Superior temporal gyrus (tissue), 1 donor: ENCODE measurements around the gene SENP1.

Source experiments
- DNase-seq: peaks from one replicate; pipeline ENCODE4 v3.0.0-alpha.2; 2016; ENCODE audit errors: extremely low spot score

SENP1 gene

DNA sequence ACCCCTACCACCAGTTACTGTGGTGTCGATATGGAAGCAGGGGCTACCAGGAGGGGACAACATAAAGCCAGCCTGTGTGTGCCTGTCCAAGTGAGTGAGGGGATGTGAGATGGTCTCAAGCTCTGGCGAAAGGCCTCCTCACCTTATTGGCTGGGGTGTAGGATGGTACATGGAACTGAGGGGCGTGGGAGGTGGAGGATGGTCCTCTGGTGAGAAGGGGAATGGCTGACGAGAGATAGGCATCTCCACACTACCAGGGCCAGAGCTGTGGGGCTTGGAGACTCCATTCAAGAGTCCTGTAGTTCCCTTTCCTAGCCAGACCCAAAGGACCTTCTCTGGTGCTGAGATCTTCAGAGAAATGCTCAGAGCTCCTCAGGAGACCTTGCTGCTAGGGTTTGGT lies 69.1 kb downstream of the SENP1 start:
- no peak for DNase-seq

DNA sequence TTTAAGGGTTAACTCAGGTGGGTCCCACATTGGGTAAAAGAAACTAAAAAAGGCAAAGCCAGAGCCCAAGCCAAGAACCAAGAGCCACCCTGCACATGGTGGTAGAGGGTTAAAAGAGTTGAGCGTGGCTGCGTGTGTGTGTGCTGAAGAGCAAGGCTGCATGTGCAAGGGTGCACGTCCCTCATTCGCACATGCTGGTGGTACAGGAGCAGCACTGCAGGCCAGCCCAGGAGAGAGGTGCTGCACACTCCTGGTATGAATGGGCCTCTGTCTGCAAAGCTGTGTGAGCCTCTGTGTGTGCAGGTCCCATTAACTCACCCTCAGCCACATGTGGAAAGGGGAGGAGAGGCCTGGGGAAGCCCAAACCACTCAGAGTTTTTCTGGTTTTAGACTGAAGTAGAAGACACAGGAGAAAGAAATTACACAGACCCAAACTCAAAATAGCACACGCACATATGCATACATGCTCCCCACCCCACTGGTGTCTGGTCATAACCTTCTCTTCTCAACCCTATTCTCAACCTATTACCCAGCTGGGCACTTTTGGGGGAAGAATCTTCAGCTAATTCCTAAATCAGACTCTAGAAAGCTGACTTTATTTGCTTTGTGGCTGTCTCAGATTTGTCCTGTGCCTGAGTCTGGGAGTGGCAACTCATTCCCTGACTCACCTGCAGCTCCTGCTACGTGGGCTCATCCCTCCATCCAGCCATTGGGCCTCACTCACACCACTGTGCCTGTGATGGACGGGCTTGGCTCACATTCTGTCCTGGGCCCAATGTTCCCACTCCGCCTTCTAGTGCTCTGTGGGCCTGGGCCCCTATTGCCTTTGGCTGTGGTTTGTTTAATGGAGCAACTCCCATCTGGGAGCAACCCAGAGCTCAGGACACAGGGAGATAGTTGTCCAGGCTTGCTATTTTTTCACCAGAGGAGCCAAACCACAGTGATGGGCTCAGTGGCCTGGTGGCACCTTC lies 70.8 kb downstream of the SENP1 start:
- DNase-seq, result no peak

DNA sequence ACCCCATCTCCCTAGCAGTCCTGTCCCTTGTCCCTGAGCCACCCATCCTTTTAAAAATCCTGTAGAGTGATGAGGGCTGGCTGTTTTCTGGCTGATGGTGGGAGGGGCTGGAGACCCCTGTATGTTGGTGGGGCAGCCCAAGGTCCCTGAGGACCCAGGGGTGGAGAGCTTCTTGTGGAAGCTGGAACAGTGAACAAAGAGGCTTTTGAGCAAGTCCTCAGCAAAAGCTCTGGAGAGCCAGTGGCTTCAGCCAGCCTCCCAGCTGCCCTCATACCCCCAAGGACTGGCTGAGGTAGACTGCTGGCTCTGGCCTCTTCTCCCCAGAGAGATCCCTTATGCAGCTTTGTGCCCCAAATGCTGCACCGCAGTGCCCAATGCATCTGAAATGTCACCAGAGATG lies 72.4 kb downstream of the SENP1 start:
- no peak for DNase-seq

DNA sequence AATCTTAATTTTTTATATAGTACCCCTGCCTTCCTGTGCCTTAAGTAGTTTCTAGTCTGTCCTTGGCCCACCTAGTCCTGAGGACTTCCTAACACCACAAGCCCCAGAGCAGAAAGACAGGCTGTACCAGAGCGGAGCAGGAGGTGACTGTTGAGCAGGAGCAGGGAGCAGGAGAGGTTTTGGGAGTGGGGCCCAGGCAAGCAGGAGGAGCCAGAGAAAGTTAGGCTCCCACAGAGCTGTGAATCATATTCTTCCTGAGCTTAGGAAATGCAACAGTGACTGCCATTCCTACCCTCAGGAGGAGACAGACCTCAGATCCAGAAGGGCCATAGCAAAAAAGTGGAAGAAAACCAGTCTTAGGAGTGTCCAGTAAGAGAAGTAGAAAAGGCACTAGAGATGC lies 73.3 kb downstream of the SENP1 start:
- no peak for DNase-seq

DNA sequence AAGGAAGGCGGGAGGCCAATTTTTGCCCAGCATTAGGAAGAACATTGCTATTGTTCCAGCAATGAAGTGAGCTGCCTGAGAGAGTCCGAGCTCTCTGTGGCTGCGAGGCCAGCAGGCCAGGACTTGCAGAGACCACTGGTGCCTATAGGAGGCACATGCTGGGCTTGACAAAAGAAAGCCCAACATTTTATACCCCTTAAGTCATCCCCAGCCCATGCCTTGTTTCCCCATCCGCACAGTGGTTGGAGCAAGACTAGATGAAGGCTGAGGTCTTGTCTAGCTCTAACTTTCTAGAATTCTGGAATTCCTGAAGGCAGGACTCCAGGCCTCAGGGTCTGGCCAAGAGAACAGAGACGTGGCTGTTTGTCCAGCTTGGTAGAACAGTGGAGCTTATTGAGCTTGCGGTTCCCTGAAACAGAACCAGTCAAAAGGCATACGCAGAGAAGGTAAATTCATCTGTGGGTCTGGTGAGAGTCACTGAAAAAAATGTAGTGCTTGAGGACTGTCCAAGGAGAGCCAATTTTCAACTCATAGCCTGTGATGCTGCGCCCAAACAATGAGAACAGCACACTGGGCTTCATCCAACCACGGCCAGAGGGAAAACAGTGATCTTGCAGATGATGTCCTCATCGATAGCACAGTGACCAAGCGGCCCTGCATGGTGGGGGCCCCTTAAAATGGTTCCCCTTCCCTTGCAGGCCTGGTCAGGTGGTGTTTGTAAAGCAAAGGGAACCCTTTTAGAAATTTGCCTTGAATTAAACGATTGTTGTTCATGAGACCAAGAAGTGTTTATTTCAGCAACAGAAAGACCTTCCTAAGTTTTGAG lies 74.5 kb downstream of the SENP1 start:
- DNase-seq, result no peak

DNA sequence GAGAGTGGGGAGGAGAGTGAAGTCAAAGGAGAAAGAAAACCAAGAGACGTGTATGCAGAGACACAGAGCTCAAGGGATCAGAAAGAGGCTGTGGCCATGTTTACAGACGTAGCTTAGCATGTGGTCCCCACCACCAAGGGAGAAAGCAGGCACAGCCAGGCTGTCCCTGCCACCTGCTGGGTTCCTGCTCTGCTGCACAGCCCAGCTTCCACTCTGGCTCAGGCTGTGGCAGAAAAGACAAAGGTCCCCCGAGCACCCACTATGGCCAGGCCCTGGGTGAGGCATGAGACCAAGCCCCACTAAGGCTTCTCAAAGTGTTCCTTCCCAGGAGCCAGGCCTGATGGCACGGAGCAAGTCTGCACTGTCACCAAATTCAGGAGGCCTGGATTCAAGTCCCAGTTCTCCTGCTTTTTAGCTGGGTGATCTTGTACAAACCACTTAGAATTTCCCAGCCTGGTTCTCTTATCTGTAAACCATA lies 75.7 kb downstream of the SENP1 start:
- DNase-seq, result no peak

DNA sequence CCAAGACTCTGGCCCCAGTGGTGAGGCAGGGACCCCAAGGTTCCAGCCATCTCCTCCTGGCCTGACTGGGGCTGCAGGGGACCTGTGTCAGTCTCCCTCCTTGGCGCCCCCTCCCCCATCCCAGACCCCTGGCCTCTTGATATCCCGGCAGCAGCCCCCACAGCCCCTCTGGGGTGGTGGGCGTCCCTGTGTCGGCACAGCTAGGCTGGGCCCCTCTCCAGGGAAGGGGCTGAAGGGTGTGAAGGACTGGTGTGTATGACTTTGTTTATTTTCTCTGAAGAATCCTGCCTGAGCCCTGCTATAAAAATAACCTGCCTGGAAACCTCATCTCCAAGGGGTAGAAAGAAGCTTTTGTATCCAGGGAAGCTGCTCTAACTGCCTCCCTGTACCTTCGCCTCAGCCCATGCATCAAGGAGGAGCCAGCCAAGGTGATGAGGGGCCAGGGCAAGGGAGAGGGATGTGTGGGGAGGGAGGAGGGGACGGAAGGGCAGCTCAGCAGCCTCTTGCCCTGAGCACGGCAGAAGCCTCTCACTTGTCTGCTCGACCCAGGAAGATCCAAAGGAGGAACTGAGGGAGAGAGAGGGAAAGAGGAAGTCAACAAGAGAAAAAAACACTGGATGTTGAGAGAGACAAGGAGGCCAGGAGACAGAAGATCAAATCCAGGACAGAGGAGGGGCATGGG lies 76.2 kb downstream of the SENP1 start:
- no peak for DNase-seq

DNA sequence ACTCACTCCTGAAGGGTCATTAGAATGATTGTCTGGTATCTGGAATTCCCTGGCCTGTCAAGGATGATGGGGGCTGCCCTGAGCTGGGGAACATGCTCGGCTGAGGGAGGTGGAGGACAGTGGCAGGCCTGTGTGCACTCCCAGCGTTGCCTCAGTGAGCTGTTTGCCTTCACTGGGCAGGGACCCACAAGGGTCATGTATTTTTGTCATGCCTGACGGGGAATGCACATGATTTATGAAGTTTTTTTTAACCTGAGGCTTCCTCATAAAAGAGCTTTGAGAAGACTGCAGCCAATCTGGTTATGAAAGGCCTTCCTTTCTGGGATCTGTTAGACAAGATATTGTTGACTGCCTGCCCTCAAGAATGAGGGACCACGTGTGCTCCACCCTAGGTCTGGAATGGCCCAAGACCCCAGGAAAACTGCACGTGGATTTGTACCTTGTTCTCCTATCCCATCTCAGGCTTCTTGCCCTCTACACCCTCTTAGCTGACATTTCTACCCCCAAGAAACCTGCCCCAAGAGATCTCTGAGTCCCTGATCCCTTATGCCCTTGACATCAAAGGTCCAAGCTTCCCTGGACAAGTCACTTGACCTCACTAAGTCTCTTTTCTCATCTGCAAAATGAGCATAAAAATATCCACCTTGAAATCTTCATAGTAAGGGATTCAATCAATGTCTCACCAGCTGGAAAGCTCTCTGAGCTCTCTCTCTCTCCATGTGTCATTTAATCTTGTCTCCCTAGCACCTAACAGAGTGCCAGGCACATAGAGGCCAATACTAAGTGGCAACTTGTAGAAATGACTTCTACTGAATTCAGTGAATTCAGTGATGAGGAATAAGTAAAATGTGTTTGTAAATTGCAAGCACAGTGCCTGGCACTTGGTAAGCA lies 77.1 kb downstream of the SENP1 start:
- DNase-seq, result no peak

DNA sequence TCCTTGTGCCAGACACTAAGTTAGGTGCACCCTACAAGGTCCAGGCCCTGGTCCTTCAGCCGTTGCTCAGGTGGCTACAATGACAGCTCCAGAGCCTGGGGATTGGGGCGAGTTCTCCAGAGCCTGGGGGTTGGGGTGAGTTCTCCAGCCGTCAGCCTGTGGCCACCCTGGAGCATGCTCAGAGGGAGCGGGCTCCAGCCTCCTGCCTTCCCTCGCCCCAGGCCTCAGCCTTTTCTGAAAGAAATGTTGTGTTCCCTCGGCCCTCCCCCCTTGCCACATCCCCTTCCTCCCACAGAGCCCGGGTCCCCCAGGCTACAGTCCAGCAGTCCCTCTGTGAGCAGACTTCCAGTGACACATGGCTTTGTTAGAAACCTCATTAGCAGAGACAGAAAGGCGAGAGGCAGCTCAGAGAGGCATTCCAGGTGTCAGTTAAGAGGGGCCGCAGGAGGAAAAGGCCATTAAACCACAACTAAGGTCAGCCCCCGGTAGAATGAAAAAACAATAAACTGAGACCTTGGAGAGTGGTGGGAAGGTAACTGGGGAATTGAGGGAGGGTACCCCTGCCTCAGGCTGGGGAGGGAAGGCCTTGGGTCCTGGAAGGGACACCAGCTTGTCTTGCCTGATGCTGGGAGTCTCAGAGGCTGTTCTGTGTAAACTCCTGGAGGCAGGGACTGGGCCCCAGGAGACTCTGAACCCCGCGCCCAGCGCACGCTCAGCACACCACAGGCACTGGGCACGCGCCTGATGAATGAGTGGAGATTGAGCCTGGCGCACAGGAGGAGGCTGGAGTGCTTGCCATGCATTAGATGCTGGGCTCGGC lies 78.5 kb downstream of the SENP1 start:
- DNase-seq, result no peak

DNA sequence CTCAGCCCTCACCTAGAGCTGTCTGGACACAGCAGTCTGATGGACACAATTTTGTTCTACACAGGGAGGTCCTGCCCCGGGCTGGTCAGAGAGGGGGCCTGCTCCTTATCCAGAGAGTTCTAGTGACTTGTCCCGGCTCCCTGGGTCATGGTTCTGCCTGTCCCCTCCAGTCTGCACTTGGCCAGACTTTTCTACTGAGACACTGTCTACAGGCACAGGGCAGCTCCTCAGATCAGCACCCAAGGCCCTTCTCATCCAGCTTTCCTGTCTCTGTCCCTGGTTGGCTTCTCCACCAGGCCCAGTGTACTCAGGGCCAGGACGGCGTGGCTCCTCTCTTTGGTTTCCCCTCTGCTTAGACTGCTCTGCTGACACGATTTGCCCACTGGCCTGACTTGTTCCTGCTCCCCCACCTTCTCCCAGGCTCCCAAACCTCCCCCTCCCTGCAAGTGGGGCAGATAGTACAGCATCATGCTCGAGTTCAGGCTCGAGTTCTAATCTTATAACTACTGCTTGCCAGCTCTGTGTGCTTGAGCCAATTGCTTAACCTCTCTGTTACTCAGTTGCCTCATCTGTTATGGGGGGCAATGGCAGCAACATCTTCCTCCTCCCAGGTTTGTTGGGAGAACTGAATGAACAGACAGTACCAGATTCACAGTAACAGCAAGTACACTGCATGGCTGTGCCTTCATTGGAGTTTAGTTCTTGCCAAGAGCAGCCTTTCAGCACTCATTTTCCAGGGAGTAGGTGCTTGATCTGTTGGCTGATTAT lies 79.6 kb downstream of the SENP1 start:
- DNase-seq, result no peak

DNA sequence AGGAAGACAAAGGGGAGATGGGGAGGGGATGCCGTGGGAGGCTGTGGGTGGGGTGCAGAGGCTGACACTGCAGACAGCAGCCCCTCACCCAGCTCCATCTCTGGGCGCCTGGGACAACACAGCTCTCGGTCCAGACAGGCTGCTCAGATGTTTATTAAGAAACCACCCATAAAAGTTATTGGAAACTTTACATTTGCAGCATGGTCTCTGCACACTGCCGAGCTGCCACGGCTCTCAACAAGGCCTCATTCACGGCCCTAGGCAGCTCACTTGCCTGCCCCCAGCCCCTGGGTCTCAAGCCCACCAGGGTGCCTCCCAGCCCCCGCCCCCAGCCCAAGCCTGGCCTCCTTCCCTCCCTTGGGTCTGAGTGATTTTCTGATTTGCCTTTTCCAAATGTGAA lies 80.6 kb downstream of the SENP1 start:
- DNase-seq, result no peak

DNA sequence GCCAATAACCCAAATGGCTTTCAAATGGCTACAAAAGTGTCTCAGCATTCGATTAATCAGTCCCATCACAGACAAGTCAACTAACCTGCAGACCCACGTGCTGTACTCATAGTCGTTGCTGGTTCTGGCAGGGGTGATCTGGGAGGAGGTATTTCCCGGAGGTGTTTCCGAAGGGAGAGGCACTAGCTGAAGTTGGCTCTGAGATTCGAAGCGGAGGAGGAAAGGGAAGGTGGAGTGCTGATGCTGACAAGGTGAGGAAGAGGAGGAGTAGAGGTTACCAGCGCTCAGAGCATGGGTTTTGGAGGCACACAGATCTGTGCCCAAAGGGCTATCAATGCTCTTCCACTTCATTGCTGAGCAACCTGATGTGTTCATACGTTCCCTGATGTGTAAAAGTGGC lies 81.1 kb downstream of the SENP1 start:
- DNase-seq, result no peak

DNA sequence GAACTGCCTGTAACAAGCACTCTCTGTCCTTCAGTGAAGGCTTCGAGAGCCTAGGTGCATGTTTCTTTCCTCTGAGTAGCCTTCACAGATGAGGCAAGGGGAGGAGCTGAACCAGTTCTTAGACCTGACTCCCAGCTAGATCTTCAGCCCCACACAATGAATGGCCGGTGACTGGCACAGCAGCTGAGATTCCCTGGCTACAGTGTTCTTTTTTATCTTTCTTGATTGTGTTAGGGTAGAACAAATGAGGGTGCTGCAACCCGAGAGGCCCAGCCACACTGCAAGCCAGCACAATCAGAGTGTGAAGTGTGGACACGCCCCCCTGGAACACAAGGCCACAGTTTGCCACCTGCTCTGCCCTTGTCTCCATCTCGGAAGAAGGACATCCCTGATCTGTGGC lies 82.5 kb downstream of the SENP1 start:
- no peak for DNase-seq

DNA sequence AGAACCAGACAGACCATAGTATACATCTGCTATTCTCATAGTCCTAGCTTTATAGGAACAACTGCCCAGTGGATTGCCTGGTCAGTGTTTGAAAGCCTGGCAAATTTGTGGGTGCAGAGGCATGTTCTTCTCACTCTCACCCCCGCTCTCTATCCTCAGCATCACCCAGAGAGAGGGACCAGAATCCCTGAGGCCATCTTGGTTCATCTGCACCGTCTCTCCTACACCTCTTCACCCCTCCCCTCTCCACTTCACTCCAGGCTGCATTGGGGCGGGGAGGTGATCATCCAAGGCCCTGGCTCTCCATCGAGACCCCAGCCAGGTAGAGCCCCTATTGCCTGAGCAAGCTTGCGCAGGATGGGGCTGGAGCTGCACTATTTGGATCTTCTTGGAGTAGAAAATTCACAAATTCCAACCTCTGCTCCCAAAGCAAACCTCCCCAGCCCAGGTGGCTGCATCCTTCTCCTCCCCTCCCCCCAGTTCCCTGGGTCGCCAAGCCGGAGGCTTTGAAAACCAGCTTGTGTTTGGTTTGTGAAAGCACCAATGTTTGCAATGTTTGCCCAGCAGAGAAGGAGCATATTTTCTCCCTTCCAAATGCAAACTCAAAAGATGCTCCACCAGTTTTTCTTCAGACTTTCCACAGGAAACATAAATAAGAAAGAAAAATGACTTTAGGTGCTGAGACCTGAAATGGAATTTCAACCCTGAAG lies 83.0 kb downstream of the SENP1 start:
- DNase-seq, result no peak

DNA sequence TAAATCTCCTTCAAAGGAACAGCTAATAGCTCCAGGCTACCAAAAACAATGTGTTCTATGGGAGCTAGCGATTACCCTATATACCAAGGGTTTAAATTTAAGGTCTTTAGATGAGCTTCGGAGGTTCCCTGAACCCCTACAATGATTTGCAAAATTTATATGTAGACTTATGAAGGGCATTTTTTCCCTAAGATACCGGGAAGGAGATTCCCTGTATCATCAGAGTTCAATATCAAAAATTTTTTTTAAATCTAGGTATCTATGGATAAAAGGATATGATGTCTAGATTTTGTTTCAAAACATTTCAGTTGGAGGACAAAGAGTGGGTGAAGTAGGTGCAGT lies 83.7 kb downstream of the SENP1 start:
- no peak for DNase-seq

DNA sequence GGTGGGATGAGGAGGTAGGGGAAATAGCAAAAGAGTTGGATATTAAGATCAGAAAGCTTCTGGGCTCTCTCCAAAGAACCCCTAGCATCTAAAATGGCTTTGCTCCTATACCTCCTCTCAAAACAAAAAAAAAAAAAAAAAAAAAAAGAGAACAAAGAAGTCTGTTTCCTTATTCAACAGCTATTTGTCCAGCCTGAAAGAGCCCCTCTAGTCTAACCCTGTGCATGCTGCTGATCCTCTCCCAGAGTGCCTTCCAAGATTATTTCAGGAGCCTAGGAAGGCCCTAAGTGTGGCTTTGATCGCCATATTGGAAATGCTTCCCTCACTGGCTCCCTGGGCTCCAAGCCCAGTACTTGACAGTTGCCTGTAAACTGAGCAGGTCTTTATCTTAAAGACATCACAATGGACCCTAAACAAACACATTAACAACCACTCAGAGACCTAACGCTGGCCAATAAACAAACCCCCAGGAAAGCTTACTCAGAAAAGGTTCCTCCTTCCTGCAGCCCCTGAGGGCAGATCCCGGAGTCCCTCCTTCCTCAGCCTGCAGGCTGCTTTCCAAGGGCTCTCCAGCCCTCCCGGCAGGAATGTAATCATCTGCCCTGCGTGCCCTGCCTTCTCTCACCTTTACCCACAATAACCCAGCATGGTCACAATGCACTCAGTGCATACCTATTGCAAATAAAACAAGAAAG lies 84.2 kb downstream of the SENP1 start:
- no peak for DNase-seq

DNA sequence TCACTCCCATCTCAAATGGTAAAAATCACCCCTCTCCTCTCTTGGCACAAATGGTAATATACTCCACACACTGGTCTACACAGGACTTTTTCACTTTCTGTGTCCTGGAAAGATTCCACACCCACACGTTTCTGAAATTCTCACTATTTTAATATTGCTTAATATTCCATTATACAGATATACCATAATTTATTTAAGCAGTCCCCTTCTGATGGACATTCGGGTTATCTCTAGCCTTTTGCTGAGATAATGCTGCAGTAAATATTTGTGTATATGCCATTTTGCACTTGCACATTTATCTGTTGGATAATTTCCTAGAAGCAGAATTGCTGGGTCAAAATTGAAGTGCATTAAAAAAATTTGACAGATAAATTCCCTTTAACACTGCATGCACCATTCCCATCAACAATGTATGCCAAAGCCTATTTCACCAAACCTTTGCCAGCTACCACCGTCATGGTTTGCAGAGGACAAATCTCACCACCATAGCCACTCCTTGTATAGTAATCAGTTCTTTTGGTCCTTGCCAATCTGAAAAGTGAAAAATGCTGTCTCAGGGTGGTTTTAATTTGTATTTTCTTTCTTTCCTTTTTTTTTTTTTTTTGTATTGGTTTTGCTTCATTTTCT lies 86.1 kb downstream of the SENP1 start:
- DNase-seq, result no peak

DNA sequence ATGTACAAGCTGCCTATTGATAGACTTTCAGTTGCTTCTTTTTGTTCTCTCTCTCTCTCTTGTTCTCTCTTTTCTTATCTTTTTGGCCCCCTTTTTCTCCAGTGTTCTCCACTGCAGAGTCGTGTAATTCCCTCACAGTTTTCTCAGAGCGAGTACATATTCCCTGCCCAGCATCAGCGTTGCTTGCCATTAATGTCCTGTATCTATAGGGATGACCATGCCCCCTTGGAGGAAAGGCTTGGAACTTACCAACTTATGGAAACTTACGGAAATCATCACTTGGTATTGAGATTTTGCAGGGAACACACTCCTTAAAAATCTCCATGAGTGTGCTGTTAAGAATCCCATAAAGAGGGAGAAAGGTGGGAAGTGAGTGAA lies 87.3 kb downstream of the SENP1 start:
- DNase-seq, result no peak
